HCT116 (cell line): Measurements from ENCODE around the gene LTV1. TPM values are rescaled to one million over a fixed set of nuclear protein-coding genes. Genes with fewer than 3 reads are reported as not detected.
A peak's percentile ranks its signal among the peaks of the same experiment; 100 is the strongest.

Source experiments
- ATAC-seq: fragments of 200-7000 bp; cut with Tn5 transposase; 2 replicates; pipeline ENCODE4 v1.9.1; 2020; ENCODE audit warnings: mild to moderate bottlenecking, moderate library complexity
- BruUV-seq: library from RNA; stranded (reverse); fragments of 400-500 nt; replicated peaks from 2 replicates; lab custom pipeline; 2021; lab: Mats Ljungman, UMichigan
- CTCF ChIA-PET: fragments of 300-600 bp; sonication (Branson Sonifier 250); formaldehyde crosslinking; loops from one replicate; lab custom pipeline; 2021; ENCODE audit warnings: antibody characterized with exemption; lab: Charles Lee
- POLR2A ChIA-PET: fragments of 300-600, 350-600 bp; sonication (Branson Sonifier 250); formaldehyde crosslinking; loops from one replicate; lab custom pipeline; 2021; ENCODE audit warnings: antibody characterized with exemption; lab: Charles Lee
- RAD21 ChIA-PET, 2 experiments: fragments of 300-600 bp; sonication (Branson Sonifier 250); formaldehyde crosslinking; loops; one replicate each; lab custom pipeline; 2023; ENCODE audit warnings: low total read pairs in 2 of 2; ENCODE audit not compliant: uncharacterized antibody in 2 of 2, unreplicated experiment in 2 of 2, low non-redundant PET in 1 of 2; lab: Charles Lee
- DNase-seq: peaks from one replicate; pipeline ENCODE4 v3.0.0-alpha.2; 2010; ENCODE audit warnings: low read depth, low spot score
- H2AFZ ChIP-seq: fragments of 200-600 bp; shearing (Covaris generic), sonication (generic); 2 replicates; pipeline ENCODE4 v1.6.1; 2017; ENCODE audit warnings: low read depth, mixed run types, mixed read lengths, antibody characterized with exemption, low read length; ENCODE audit not compliant: poor library complexity, severe bottlenecking
- H3K27ac ChIP-seq: 2 replicates; pipeline ENCODE4 v1.5.1; 2012; ENCODE audit warnings: low read depth, low read length
- H3K27me3 ChIP-seq: fragments of 200-600 bp; sonication (generic); 2 replicates; pipeline ENCODE4 v1.6.1; 2016; ENCODE audit warnings: mixed run types, low read length, mixed read lengths; ENCODE audit not compliant: insufficient read depth
- H3K36me3 ChIP-seq, 2 experiments: fragments of 200-500 bp in 1 of 2; fragments of 200-600 bp in 1 of 2; sonication (Bioruptor generic) in 1 of 2; sonication (generic) in 1 of 2; 2 replicates each; pipeline versions ENCODE4 v1.5.1 to v1.6.1; 2014 to 2016; ENCODE audit warnings: low read length in 2 of 2, inconsistent platforms in 1 of 2, mixed read lengths in 1 of 2, mixed run types in 1 of 2; ENCODE audit not compliant: insufficient read depth in 2 of 2, control insufficient read depth in 1 of 2
- H3K4me1 ChIP-seq, 2 experiments: fragments of 200-600 bp in 1 of 2; sonication (generic) in 1 of 2; 2 replicates each; pipeline versions ENCODE4 v1.5.1 to v1.6.1; 2012 to 2017; ENCODE audit warnings: low read length in 2 of 2, inconsistent platforms in 1 of 2, mild to moderate bottlenecking in 1 of 2, mixed read lengths in 1 of 2, mixed run types in 1 of 2, moderate library complexity in 1 of 2; ENCODE audit not compliant: insufficient read depth in 2 of 2, control insufficient read depth in 1 of 2
- H3K4me2 ChIP-seq: fragments of 200-600 bp; sonication (generic); 2 replicates; pipeline ENCODE4 v1.6.1; 2017; ENCODE audit warnings: mixed run types, low read length, mixed read lengths
- H3K4me3 ChIP-seq, 2 experiments: fragments of 200-600 bp in 1 of 2; sonication (generic) in 1 of 2; replicated peaks in 1 of 2; 2 replicates each; pipeline ENCODE4 v1.5.1; 2011 to 2016; ENCODE audit warnings: low read length in 2 of 2, control low read depth in 1 of 2, low read depth in 1 of 2, mild to moderate bottlenecking in 1 of 2, mixed read lengths in 1 of 2, mixed run types in 1 of 2
- H3K79me2 ChIP-seq: fragments of 200-600 bp; sonication (generic); 2 replicates; pipeline ENCODE4 v1.6.1; 2017; ENCODE audit warnings: mild to moderate bottlenecking, mixed run types, low read length, moderate library complexity, mixed read lengths; ENCODE audit not compliant: insufficient read depth
- H3K9ac ChIP-seq: fragments of 200-600 bp; sonication (generic); 2 replicates; pipeline ENCODE4 v1.6.1; 2016; ENCODE audit warnings: low read length, mixed read lengths
- H3K9me2 ChIP-seq: fragments of 200-600 bp; sonication (generic), shearing (Covaris generic); 2 replicates; pipeline ENCODE4 v1.6.1; 2017; ENCODE audit warnings: mixed run types, mild to moderate bottlenecking, moderate library complexity; ENCODE audit not compliant: insufficient read depth
- H3K9me3 ChIP-seq, 2 experiments: fragments of 200-500 bp in 1 of 2; fragments of 200-600 bp in 1 of 2; sonication (Bioruptor generic) in 1 of 2; sonication (generic) in 1 of 2; 2 replicates each; pipeline ENCODE4 v1.6.1; 2014 to 2017; ENCODE audit warnings: low read length in 2 of 2, mixed read lengths in 2 of 2, inconsistent platforms in 1 of 2, low read depth in 1 of 2, mild to moderate bottlenecking in 1 of 2, mixed run types in 1 of 2, moderate library complexity in 1 of 2; ENCODE audit not compliant: control insufficient read depth in 1 of 2, insufficient read depth in 1 of 2
- H4K20me1 ChIP-seq: fragments of 200-600 bp; sonication (generic), shearing (Covaris generic); 2 replicates; pipeline ENCODE4 v1.6.1; 2017; ENCODE audit warnings: mixed run types, mild to moderate bottlenecking, moderate library complexity; ENCODE audit not compliant: insufficient read depth
- CBX3 ChIP-seq: IDR thresholded peaks from 2 replicates; pipeline ENCODE4 v1.6.1; 2012; ENCODE audit warnings: low read depth
- CEBPB ChIP-seq: IDR thresholded peaks from 2 replicates; pipeline ENCODE4 v1.6.1; 2012; ENCODE audit warnings: low read depth
- CTCF ChIP-seq, 3 experiments: fragments of 200-600 bp in 1 of 3; sonication (generic) in 1 of 3; IDR thresholded peaks in 2 of 3; conservative IDR thresholded peaks in 1 of 3; 2 replicates each; pipeline ENCODE4 v1.5.1; 2012 to 2017; ENCODE audit warnings: low read depth in 2 of 3, low read length in 2 of 3, antibody characterized with exemption in 1 of 3, borderline replicate concordance in 1 of 3, control low read depth in 1 of 3, mild to moderate bottlenecking in 1 of 3, mixed read lengths in 1 of 3, mixed run types in 1 of 3, moderate library complexity in 1 of 3; ENCODE audit not compliant: insufficient read depth in 1 of 3
- EGR1 ChIP-seq: IDR thresholded peaks from 2 replicates; pipeline ENCODE4 v1.6.1; 2012; ENCODE audit warnings: low read depth
- EZH2 ChIP-seq: fragments of 200-600 bp; sonication (generic); IDR thresholded peaks from 2 replicates; pipeline ENCODE4 v1.6.1; 2017; ENCODE audit warnings: antibody characterized with exemption, mixed run types
- EZH2phosphoT487 ChIP-seq: fragments of 200-600 bp; IDR thresholded peaks from 2 replicates; pipeline ENCODE4 v1.6.1; 2018; ENCODE audit warnings: antibody characterized with exemption, borderline replicate concordance
- JUND ChIP-seq: IDR thresholded peaks from 2 replicates; pipeline ENCODE4 v1.6.1; 2012
- POLR2A ChIP-seq: IDR thresholded peaks from 2 replicates; pipeline ENCODE4 v1.7.0; 2011; ENCODE audit warnings: borderline replicate concordance; ENCODE audit not compliant: insufficient read depth, insufficient read length; ENCODE audit errors: extremely low read depth
- POLR2AphosphoS5 ChIP-seq: IDR thresholded peaks from 2 replicates; pipeline ENCODE4 v1.6.1; 2011; ENCODE audit warnings: mild to moderate bottlenecking, low read depth, low read length, moderate library complexity
- RAD21 ChIP-seq: IDR thresholded peaks from 2 replicates; pipeline ENCODE4 v1.6.1; 2012; ENCODE audit warnings: low read depth, mild to moderate bottlenecking
- TCF7L2 ChIP-seq: IDR thresholded peaks from 2 replicates; pipeline ENCODE4 v1.7.0; 2011; ENCODE audit warnings: borderline replicate concordance, inconsistent platforms; ENCODE audit not compliant: insufficient read depth, insufficient read length; ENCODE audit errors: extremely low read depth
- ZFX ChIP-seq: fragments of 450-650 bp; IDR thresholded peaks from 2 replicates; pipeline ENCODE4 v1.6.1; 2017
- intact Hi-C: fragments of 100-400 bp; cut with micrococcal nuclease; formaldehyde crosslinking; loops from 2 replicates; pipeline ENCODE4 v1.10.0; 2022
- total RNA-seq: library from RNA; stranded (reverse); gene quantifications from one replicate; pipeline ENCODE4 v1.2.1, GENCODE V29; 2021; ENCODE audit not compliant: unreplicated experiment
- TF ChIP-seq, protein P1 (sequence below): IDR thresholded peaks from 2 replicates; pipeline ENCODE4 v1.6.1; 2012
- TF ChIP-seq, protein P2 (sequence below): IDR thresholded peaks from 2 replicates; pipeline ENCODE4 v1.6.1; 2012; ENCODE audit warnings: low read depth

Gene LTV1
- total RNA-seq, 1 experiment from 2014 or later, result 40.3 TPM

DNA sequence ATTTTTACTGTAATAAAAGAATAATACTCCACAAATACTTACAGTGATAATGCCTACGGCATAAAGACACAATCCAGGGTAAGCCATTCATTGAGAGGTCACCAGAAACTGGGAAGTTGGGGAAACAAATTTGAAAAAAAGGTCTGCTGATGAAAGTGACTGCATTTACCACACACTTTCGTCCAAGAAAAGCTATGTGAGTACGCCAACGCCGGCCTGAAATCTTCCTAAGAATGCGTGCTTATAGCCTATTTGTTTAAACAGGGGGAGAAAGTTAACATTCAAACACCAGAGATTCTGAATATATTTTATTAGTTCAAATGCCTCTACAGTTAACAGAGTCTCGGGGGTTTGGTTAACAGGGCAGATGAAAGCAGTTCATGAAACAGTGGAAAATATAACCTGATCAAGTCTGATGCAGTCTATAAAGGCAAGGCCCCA is 657 bp upstream of the LTV1 start:
- BruUV-seq, result TSS peak; percentile 98

More for the DNA sequence above, 657 bp upstream of the LTV1 start:
- peak overlapping the region; percentile 80 for H3K4me2 ChIP-seq
- H3K9me2 ChIP-seq, result no peaks in the 10 kb centered on the region
- H2AFZ ChIP-seq, result peak overlapping the region; percentile 89
- H3K79me2 ChIP-seq, result peaks cover 44% of the 10 kb centered on the region
- no peaks in the 10 kb centered on the region for H4K20me1 ChIP-seq
- DNase-seq (no peak), ATAC-seq (no peak)
- intact Hi-C loops, result loop anchor here (5.0 kb wide), 3 partner anchors 165 to 265 kb away; partner anchors contain the start of gene PHACTR2
- peak overlapping the region; percentile 93 to 97 for H3K4me3 ChIP-seq
- ChIA-PET POLR2A (interaction anchor here (1.8 kb wide), 1 partner anchor 21 kb away, joined by 6 read pairs; no protein-coding TSS in a partner anchor), CTCF (interaction anchor here (0.9 kb wide), 1 partner anchor 267 kb away, joined by 3 read pairs; no protein-coding TSS in a partner anchor), RAD21 (interaction anchor here (1.0 kb wide), 2 partner anchors 267 kb away, joined by 3 to 5 read pairs; no protein-coding TSS in a partner anchor)
- H3K9me3 ChIP-seq, result no peaks in the 10 kb centered on the region
- TF ChIP-seq CEBPB (no peak), RAD21 (no peak), POLR2A (no peak), CTCF (IDR thresholded peaks at IDR 0.05 in 2 of 3, conservative IDR thresholded peaks at IDR 0.05 in 1 of 3; ENCODE audit: borderline replicate concordance in 1 of 3, insufficient read depth in 1 of 3, low read depth in 2 of 3, low read length in 2 of 3) (no peak), TCF7L2 (no peak), EGR1 (no peak), CBX3 (no peak), EZH2phosphoT487 (no peak), ZFX (no peak), EZH2 (no peak), POLR2AphosphoS5 (no peak), JUND (no peak)
- TF ChIP-seq, protein P1, sequence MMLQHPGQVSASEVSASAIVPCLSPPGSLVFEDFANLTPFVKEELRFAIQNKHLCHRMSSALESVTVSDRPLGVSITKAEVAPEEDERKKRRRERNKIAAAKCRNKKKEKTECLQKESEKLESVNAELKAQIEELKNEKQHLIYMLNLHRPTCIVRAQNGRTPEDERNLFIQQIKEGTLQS, result no peak
- TF ChIP-seq, protein P2, sequence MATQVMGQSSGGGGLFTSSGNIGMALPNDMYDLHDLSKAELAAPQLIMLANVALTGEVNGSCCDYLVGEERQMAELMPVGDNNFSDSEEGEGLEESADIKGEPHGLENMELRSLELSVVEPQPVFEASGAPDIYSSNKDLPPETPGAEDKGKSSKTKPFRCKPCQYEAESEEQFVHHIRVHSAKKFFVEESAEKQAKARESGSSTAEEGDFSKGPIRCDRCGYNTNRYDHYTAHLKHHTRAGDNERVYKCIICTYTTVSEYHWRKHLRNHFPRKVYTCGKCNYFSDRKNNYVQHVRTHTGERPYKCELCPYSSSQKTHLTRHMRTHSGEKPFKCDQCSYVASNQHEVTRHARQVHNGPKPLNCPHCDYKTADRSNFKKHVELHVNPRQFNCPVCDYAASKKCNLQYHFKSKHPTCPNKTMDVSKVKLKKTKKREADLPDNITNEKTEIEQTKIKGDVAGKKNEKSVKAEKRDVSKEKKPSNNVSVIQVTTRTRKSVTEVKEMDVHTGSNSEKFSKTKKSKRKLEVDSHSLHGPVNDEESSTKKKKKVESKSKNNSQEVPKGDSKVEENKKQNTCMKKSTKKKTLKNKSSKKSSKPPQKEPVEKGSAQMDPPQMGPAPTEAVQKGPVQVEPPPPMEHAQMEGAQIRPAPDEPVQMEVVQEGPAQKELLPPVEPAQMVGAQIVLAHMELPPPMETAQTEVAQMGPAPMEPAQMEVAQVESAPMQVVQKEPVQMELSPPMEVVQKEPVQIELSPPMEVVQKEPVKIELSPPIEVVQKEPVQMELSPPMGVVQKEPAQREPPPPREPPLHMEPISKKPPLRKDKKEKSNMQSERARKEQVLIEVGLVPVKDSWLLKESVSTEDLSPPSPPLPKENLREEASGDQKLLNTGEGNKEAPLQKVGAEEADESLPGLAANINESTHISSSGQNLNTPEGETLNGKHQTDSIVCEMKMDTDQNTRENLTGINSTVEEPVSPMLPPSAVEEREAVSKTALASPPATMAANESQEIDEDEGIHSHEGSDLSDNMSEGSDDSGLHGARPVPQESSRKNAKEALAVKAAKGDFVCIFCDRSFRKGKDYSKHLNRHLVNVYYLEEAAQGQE, result no peak
- H3K4me1 ChIP-seq, result peaks cover 4 to 11% of the 10 kb centered on the region in 2 experiments; a peak in 3 of 4 replicates
- H3K27me3 ChIP-seq, result no peaks in the 10 kb centered on the region
- peak overlapping the region; percentile 57 for H3K27ac ChIP-seq
- H3K9ac ChIP-seq, result peak overlapping the region; percentile 96
- H3K36me3 ChIP-seq, result peaks cover 22 to 29% of the 10 kb centered on the region in 2 experiments
